Measurements from ENCODE around the gene PROX1. TPM values are rescaled to one million over a fixed set of nuclear protein-coding genes. Genes with fewer than 3 reads are reported as not detected.

The PROX1 gene
- total and polyA plus RNA-seq, 8 donors, result 0.23 to 6.1 (median 2.7) TPM

- no peak overlapping the region for H3K4me3 ChIP-seq
- no peak for DNase-seq
- peaks cover 0 to 5% (median 0%) of the 10 kb centered on the region in 3 donors for H3K27me3 ChIP-seq
- H3K4me1 ChIP-seq, result peaks cover 0 to 16% (median 8%) of the 10 kb centered on the region in 4 donors
- no peak for TF ChIP-seq EP300 (IDR thresholded peaks at IDR 0.05)
- TF ChIP-seq POLR2AphosphoS5 (IDR thresholded peaks at IDR 0.05), result no peak
- no peak for TF ChIP-seq POLR2A (IDR thresholded peaks at IDR 0.05)
- no peak for TF ChIP-seq CTCF (IDR thresholded peaks at IDR 0.05)
- no peaks in the 10 kb centered on the region for H3K36me3 ChIP-seq
- peak overlapping the region in 1 of 5 donors; percentile 9 for H3K27ac ChIP-seq
- H3K9me3 ChIP-seq, result no peaks in the 10 kb centered on the region
- intact Hi-C loops (cut with DNase I; ENCODE audit: low total_unique reads), result no loop called here
- 45 to 63% (median 52%) methylated on average over 16 of the region's 16 CpGs for WGBS, 5 donors
Measured at GRCh38 chr1:214075999-214076707, 88.4 kb downstream of the PROX1 start.

DNA sequence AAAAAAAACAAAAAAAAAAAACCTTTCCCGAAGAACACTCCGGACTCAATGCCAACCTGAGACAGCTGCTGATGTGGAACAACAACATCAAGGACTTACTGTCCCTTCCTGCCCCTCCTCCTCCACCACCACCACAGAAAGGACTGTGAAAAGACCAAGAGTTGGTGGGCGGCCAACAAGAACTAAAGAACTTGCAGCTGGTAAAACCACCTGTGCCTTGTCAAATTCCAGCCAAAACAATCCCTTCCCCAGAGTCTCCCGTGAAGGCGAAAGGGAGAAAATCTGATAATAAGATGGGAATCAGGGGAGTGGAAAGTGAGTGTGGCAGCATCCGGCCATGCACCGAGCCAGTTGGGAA lies 88.9 kb downstream of the PROX1 start:
- DNase-seq, result peak in 1 of 2 donors; percentile 78
- 24 to 51% (median 33%) methylated on average over 7 of the region's 7 CpGs for WGBS, 5 donors
- Histone ChIP-seq H3K4me3 (no peak overlapping the region), H3K27ac (no peak overlapping the region), H3K36me3 (no peaks in the 10 kb centered on the region), H3K4me1 (peaks cover 0 to 16% (median 8%) of the 10 kb centered on the region in 4 donors), H3K9me3 (no peaks in the 10 kb centered on the region), H3K27me3 (peaks cover 0 to 5% (median 0%) of the 10 kb centered on the region in 3 donors)
- no peak for TF ChIP-seq EP300 (IDR thresholded peaks at IDR 0.05)
- TF ChIP-seq POLR2A (IDR thresholded peaks at IDR 0.05), result no peak
- no peak for TF ChIP-seq POLR2AphosphoS5 (IDR thresholded peaks at IDR 0.05)
- no peak for TF ChIP-seq CTCF (IDR thresholded peaks at IDR 0.05)
- intact Hi-C loops (cut with DNase I; ENCODE audit: low total_unique reads), result no loop called here

GRCh38 chr1:214078950-214079349 lies 91.2 kb downstream of the PROX1 start:
- intact Hi-C loops (cut with DNase I; ENCODE audit: low total_unique reads), result no loop called here
- peaks cover 0 to under 1% (median 0%) of the 10 kb centered on the region in 3 donors for H3K27me3 ChIP-seq

GRCh38 chr1:214085325-214085724 lies 97.6 kb downstream of the PROX1 start:
- H3K36me3 ChIP-seq, result no peaks in the 10 kb centered on the region
- 82 to 90% (median 85%) methylated on average over 2 of the region's 2 CpGs for WGBS, 5 donors

More at GRCh38 chr1:214078950-214079349, 91.2 kb downstream of the PROX1 start:
- TF ChIP-seq POLR2A (IDR thresholded peaks at IDR 0.05) (no peak), CTCF (IDR thresholded peaks at IDR 0.05) (no peak), POLR2AphosphoS5 (IDR thresholded peaks at IDR 0.05) (no peak), EP300 (IDR thresholded peaks at IDR 0.05) (no peak)
- H3K4me3 ChIP-seq, result no peak overlapping the region
- H3K9me3 ChIP-seq, result no peaks in the 10 kb centered on the region
- DNase-seq, result no peak
- no peak overlapping the region for H3K27ac ChIP-seq
- H3K4me1 ChIP-seq, result peaks cover 0 to 16% (median 8%) of the 10 kb centered on the region in 4 donors
- no peaks in the 10 kb centered on the region for H3K36me3 ChIP-seq
- WGBS, 5 donors, result 68 to 91% (median 84%) methylated on average over 3 of the region's 3 CpGs

More at GRCh38 chr1:214085325-214085724, 97.6 kb downstream of the PROX1 start:
- DNase-seq, result no peak
- TF ChIP-seq POLR2AphosphoS5 (IDR thresholded peaks at IDR 0.05), result no peak
- no peak for TF ChIP-seq CTCF (IDR thresholded peaks at IDR 0.05)
- no peak for TF ChIP-seq POLR2A (IDR thresholded peaks at IDR 0.05)
- TF ChIP-seq EP300 (IDR thresholded peaks at IDR 0.05), result no peak
- intact Hi-C loops (cut with DNase I; ENCODE audit: low total_unique reads), result no loop called here
- Histone ChIP-seq H3K27me3 (no peaks in the 10 kb centered on the region), H3K4me1 (no peaks in the 10 kb centered on the region), H3K4me3 (no peak overlapping the region), H3K27ac (no peak overlapping the region), H3K9me3 (no peaks in the 10 kb centered on the region)
